ENCODE data around the gene PADI2. TPM values are rescaled to one million over a fixed set of nuclear protein-coding genes. Genes with fewer than 3 reads are reported as not detected.
A peak's percentile ranks its signal among the peaks of the same experiment; 100 is the strongest.

The PADI2 gene
- total RNA-seq, 1 donor from 2014 or later: 0.49 TPM

DNA sequence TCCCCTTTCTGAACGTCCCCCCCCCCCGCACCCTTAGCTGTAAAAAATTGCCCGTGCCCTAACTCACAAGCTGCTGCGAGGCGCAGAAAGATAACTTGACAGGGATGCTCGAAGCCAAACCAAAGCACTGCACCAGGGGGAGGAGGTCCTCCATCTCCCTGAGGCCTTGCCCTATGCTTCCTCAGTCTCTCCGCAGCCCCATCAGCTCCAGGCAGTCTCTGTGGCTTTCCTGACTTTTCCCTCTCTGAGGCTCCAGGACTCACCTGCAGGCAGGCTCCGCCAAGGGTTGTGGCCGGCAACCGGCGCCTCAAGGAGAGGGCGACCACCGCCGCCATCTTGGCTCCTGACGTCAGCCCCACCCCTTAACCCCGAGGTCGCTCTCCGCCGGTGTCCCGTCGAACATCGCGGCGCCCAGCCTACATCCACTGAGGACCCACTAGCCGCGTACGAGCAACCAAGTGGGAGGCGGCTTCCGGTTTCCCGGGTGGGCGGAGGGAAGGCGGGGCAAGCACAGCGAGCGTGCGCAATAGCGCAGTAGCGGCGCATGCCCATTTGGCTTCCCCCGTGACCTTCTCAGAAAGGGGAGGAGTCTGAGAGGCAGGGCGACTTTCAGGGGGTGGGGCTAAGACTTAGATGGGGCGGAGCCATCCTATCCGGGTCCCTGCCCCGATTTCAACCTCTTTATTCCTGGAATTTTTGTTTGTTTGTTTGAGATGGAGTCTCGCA, 65.4 kb downstream of the PADI2 start, which contains the start of gene SDHB:
Gene SDHB, minus strand, starts transcription at position 348 of the 726 bp plus-strand sequence. Its CDS starts 13 bp downstream, at position 335.
- DNase-seq: peak; percentile 98
- TF ChIP-seq CTCF (IDR thresholded peaks at IDR 0.05; ENCODE audit: borderline replicate concordance): no peak
- no peaks in the 10 kb centered on the region for H3K9me3 ChIP-seq (replicated peaks)
- intact Hi-C loops (cut with micrococcal nuclease): no loop called here
- peak within 1 kb of the TSS; percentile 93 for H3K27ac ChIP-seq (replicated peaks)
- peaks cover 18% of the 10 kb centered on the region for H3K36me3 ChIP-seq
- peaks cover 14% of the 10 kb centered on the region for H3K27me3 ChIP-seq (ENCODE audit: low read depth)
- peaks cover 43% of the 10 kb centered on the region for H3K4me1 ChIP-seq
- peak within 1 kb of the TSS; percentile 85 for H3K4me3 ChIP-seq

- Histone ChIP-seq H3K27me3 (ENCODE audit: low read depth) (peaks cover 8% of the 10 kb centered on the region), H3K36me3 (peaks cover 18% of the 10 kb centered on the region), H3K4me3 (peak overlapping the region; percentile 85), H3K9me3 (replicated peaks) (no peaks in the 10 kb centered on the region), H3K4me1 (peaks cover 50% of the 10 kb centered on the region), H3K27ac (replicated peaks) (peak overlapping the region; percentile 93)
- DNase-seq: no peak
- TF ChIP-seq CTCF (IDR thresholded peaks at IDR 0.05; ENCODE audit: borderline replicate concordance): no peak
- intact Hi-C loops (cut with micrococcal nuclease): no loop called here
Observed at GRCh38 chr1:17053086-17053684, 66.1 kb downstream of the PADI2 start.

GRCh38 chr1:17052641-17053040, 66.6 kb downstream of the PADI2 start:
- no peak for DNase-seq
- H3K9me3 ChIP-seq (replicated peaks): no peaks in the 10 kb centered on the region
- peaks cover 18% of the 10 kb centered on the region for H3K36me3 ChIP-seq
- H3K27ac ChIP-seq (replicated peaks): peak overlapping the region; percentile 93
- H3K27me3 ChIP-seq (ENCODE audit: low read depth): peaks cover 2% of the 10 kb centered on the region
- intact Hi-C loops (cut with micrococcal nuclease): no loop called here
- peak overlapping the region; percentile 85 for H3K4me3 ChIP-seq
- H3K4me1 ChIP-seq: peaks cover 55% of the 10 kb centered on the region
- TF ChIP-seq CTCF (IDR thresholded peaks at IDR 0.05; ENCODE audit: borderline replicate concordance): no peak

GRCh38 chr1:17052038-17052437, 67.2 kb downstream of the PADI2 start:
- peaks cover 18% of the 10 kb centered on the region for H3K36me3 ChIP-seq
- no peak for TF ChIP-seq CTCF (IDR thresholded peaks at IDR 0.05; ENCODE audit: borderline replicate concordance)
- no peaks in the 10 kb centered on the region for H3K9me3 ChIP-seq (replicated peaks)
- H3K4me3 ChIP-seq: peak overlapping the region; percentile 85
- DNase-seq: no peak
- peaks cover 60% of the 10 kb centered on the region for H3K4me1 ChIP-seq
- H3K27ac ChIP-seq (replicated peaks): no peak overlapping the region
- intact Hi-C loops (cut with micrococcal nuclease): no loop called here
- no peaks in the 10 kb centered on the region for H3K27me3 ChIP-seq (ENCODE audit: low read depth)

GRCh38 chr1:17047924-17048323, 71.3 kb downstream of the PADI2 start:
- intact Hi-C loops (cut with micrococcal nuclease): loop anchor here (5.0 kb wide), 1 partner anchor 96 kb away; no protein-coding TSS in a partner anchor
- DNase-seq: no peak
- H3K36me3 ChIP-seq: peaks cover 35% of the 10 kb centered on the region
- no peak overlapping the region for H3K27ac ChIP-seq (replicated peaks)
- H3K27me3 ChIP-seq (ENCODE audit: low read depth): no peaks in the 10 kb centered on the region
- no peaks in the 10 kb centered on the region for H3K9me3 ChIP-seq (replicated peaks)
- no peak overlapping the region for H3K4me3 ChIP-seq
- TF ChIP-seq CTCF (IDR thresholded peaks at IDR 0.05; ENCODE audit: borderline replicate concordance): no peak
- H3K4me1 ChIP-seq: peaks cover 72% of the 10 kb centered on the region
